Endothelial cell of umbilical vein (primary cell): Measurements from ENCODE around the gene AKAP13. TPM values are rescaled to one million over a fixed set of nuclear protein-coding genes. Genes with fewer than 3 reads are reported as not detected.

Source experiments
- BruUV-seq: library from RNA; stranded (reverse); fragments of 400-500 nt; replicated peaks from 2 replicates; lab custom pipeline; 2021; lab: Mats Ljungman, UMichigan
- CTCF ChIA-PET: fragments of 300-600, 350-600 bp; sonication (Branson Sonifier 250); formaldehyde crosslinking; loops from one replicate; lab custom pipeline; 2021; ENCODE audit warnings: antibody characterized with exemption, inconsistent platforms; lab: Charles Lee
- POLR2A ChIA-PET: fragments of 300-600, 350-600 bp; sonication (Branson Sonifier 250); formaldehyde crosslinking; loops from one replicate; lab custom pipeline; 2021; ENCODE audit warnings: antibody characterized with exemption, inconsistent platforms; lab: Charles Lee
- DNase-seq: peaks from one replicate; pipeline ENCODE4 v3.0.0-alpha.2; 2011; ENCODE audit warnings: low read depth, low spot score
- FAIRE-seq: peaks from 2 replicates; lab custom pipeline; 2011; peaks lifted over from hg19 to GRCh38; lab: Jason Lieb, UNC
- H2AFZ ChIP-seq: 2 replicates; pipeline ENCODE4 v1.6.0; 2012; ENCODE audit warnings: low read depth, low read length, control low read depth, inconsistent platforms
- H3K27ac ChIP-seq: 2 replicates; pipeline ENCODE4 v1.5.1; 2011; ENCODE audit warnings: low read depth, mild to moderate bottlenecking, control low read depth, low read length, moderate library complexity; ENCODE audit not compliant: insufficient read depth
- H3K27me3 ChIP-seq, 2 experiments: 2 replicates each; pipeline versions ENCODE4 v1.6.0 to v1.6.1; 2011; ENCODE audit warnings: low read length in 2 of 2, mixed read lengths in 1 of 2; ENCODE audit not compliant: control insufficient read depth in 2 of 2, insufficient read depth in 2 of 2
- H3K36me3 ChIP-seq, 2 experiments: 2 replicates in 1 of 2; 3 replicates in 1 of 2; pipeline ENCODE4 v1.5.1; 2011; ENCODE audit warnings: low read length in 2 of 2, mild to moderate bottlenecking in 1 of 2, moderate library complexity in 1 of 2; ENCODE audit not compliant: control insufficient read depth in 2 of 2, insufficient read depth in 2 of 2; ENCODE audit errors: extremely low read depth in 1 of 2
- H3K4me1 ChIP-seq: 3 replicates; pipeline ENCODE4 v1.5.1; 2011; ENCODE audit warnings: mild to moderate bottlenecking, low read length; ENCODE audit not compliant: control insufficient read depth, insufficient read depth; ENCODE audit errors: extremely low read depth
- H3K4me2 ChIP-seq: 2 replicates; pipeline ENCODE4 v1.6.1; 2011; ENCODE audit warnings: low read length, control low read depth, mixed read lengths; ENCODE audit not compliant: insufficient read depth
- H3K4me3 ChIP-seq, 3 experiments: fragments of 200-600 bp in 1 of 3; sonication (generic), shearing (Covaris generic) in 1 of 3; replicated peaks in 1 of 3; 2 replicates each; pipeline ENCODE4 v1.5.1; 2011 to 2016; ENCODE audit warnings: control low read depth in 3 of 3, low read length in 3 of 3, mild to moderate bottlenecking in 2 of 3, inconsistent platforms in 1 of 3, low read depth in 1 of 3, moderate library complexity in 1 of 3; ENCODE audit not compliant: insufficient read depth in 1 of 3
- H3K79me2 ChIP-seq: 2 replicates; pipeline ENCODE4 v1.6.0; 2012; ENCODE audit warnings: low read length, inconsistent platforms; ENCODE audit not compliant: control insufficient read depth, insufficient read depth
- H3K9ac ChIP-seq: replicated peaks from 2 replicates; pipeline ENCODE3; 2011; ENCODE audit warnings: low read length, control low read depth; ENCODE audit not compliant: insufficient read depth; ENCODE audit errors: extremely low read depth
- H3K9me1 ChIP-seq: replicated peaks from 3 replicates; pipeline ENCODE4 v1.6.0; 2011; ENCODE audit warnings: mild to moderate bottlenecking, low read length; ENCODE audit not compliant: control insufficient read depth, insufficient read depth; ENCODE audit errors: extremely low read depth
- H3K9me3 ChIP-seq: replicated peaks from 2 replicates; pipeline ENCODE4 v1.5.1; 2012; ENCODE audit warnings: low read length, inconsistent platforms; ENCODE audit not compliant: control insufficient read depth, insufficient read depth
- H4K20me1 ChIP-seq: replicated peaks from 2 replicates; pipeline ENCODE3; 2011; ENCODE audit warnings: mild to moderate bottlenecking, low read length; ENCODE audit not compliant: control insufficient read depth, insufficient read depth; ENCODE audit errors: extremely low read depth
- EZH2 ChIP-seq: IDR thresholded peaks from 2 replicates; pipeline ENCODE4 v1.6.1; 2012; ENCODE audit warnings: borderline replicate concordance, low read depth, mild to moderate bottlenecking, moderate library complexity, low read length, inconsistent platforms; ENCODE audit not compliant: severe bottlenecking
- FOS ChIP-seq: IDR thresholded peaks from 2 replicates; pipeline ENCODE4 v1.6.1; 2011; ENCODE audit warnings: mild to moderate bottlenecking, low read length, moderate library complexity, borderline replicate concordance; ENCODE audit not compliant: insufficient read depth
- GATA2 ChIP-seq: IDR thresholded peaks from 2 replicates; pipeline ENCODE4 v1.7.0; 2011; ENCODE audit warnings: low read depth, mild to moderate bottlenecking, moderate library complexity, mixed read lengths, low read length; ENCODE audit not compliant: insufficient read length, insufficient read depth
- MYC ChIP-seq: IDR thresholded peaks from one replicate; pipeline ENCODE4 v1.6.1; 2011; ENCODE audit warnings: mild to moderate bottlenecking, low read depth, low read length
- POLR2A ChIP-seq: IDR thresholded peaks from 2 replicates; pipeline ENCODE4 v1.6.1; 2012; ENCODE audit warnings: low read depth, mild to moderate bottlenecking, control low read depth, low read length
- POLR2AphosphoS5 ChIP-seq: IDR thresholded peaks from 2 replicates; pipeline ENCODE4 v1.6.1; 2012; ENCODE audit warnings: low read depth, mild to moderate bottlenecking, control low read depth, low read length, moderate library complexity; ENCODE audit not compliant: insufficient read depth
- dilution Hi-C: fragments of 300-500 bp; cut with MboI; formaldehyde crosslinking; loops from one replicate; pipeline ENCODE4 v1.15.0; 2019; ENCODE audit warnings: low sequenced_read_pairs; ENCODE audit not compliant: extremely low pct_ligation_motif_present
- intact Hi-C: fragments of 100-400 bp; cut with micrococcal nuclease; formaldehyde crosslinking; loops from one replicate; pipeline ENCODE4 v1.10.0; 2022
- polyA plus RNA-seq, 4 experiments: library from polyadenylated mRNA; depleted of rRNA in 3 of 4; stranded (reverse) in 3 of 4; unstranded in 1 of 4; fragments of >200 nt; gene quantifications; 2 replicates each; pipeline versions ENCODE4 v1.2.1 to v1.2.3, GENCODE V29; 2011 to 2012; ENCODE audit warnings: missing spikeins in 1 of 4
- total RNA-seq: library from RNA; stranded (reverse); gene quantifications from 2 replicates; pipeline ENCODE4 v1.2.3, GENCODE V29; 2021
- TF ChIP-seq, protein P1 (sequence below): IDR thresholded peaks from 2 replicates; pipeline ENCODE4 v1.6.1; 2011; ENCODE audit not compliant: insufficient read depth, insufficient read length
- TF ChIP-seq, protein P2 (sequence below), 2 donors: IDR thresholded peaks; 1 replicate in 1 of 2; 2 replicates in 1 of 2; pipeline ENCODE4 v1.5.1; 2011; ENCODE audit warnings: low read length in 2 of 2, mild to moderate bottlenecking in 2 of 2, moderate library complexity in 2 of 2, control low read depth in 1 of 2, inconsistent platforms in 1 of 2, low read depth in 1 of 2; ENCODE audit not compliant: insufficient read depth in 1 of 2; ENCODE audit errors: extremely low read depth in 1 of 2

AKAP13 gene
- total and polyA plus RNA-seq, 2 donors (not counting 3 experiments of a cell fraction or from before 2014, with no cell fraction given), result 22.8 to 87.8 TPM

DNA sequence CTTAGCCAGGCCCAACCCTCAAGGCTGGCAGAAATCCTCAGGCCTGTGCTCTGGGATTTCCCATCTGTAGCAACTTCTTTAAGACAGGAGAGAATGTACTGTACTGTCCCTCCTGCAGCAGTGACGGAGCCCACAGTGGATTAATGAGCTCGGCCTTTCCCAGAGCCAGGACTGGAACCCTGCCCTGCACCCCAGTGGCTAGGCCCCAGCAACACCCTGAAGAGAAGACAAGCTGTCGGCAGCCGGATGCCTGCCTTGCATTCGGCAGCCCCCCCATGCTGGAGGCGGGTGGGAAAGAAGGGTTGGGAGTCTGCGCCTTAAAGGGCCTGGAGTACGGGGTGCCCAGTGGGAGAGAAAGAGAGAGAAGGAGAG is 382.3 kb downstream of the AKAP13 start:
- H3K27me3 ChIP-seq, result no peaks in the 10 kb centered on the region
- no peak overlapping the region for H3K9ac ChIP-seq
- no peak overlapping the region for H3K4me3 ChIP-seq
- no peaks in the 10 kb centered on the region for H4K20me1 ChIP-seq
- no peak overlapping the region for H2AFZ ChIP-seq
- no peaks in the 10 kb centered on the region for H3K4me1 ChIP-seq
- no peak for DNase-seq
- H3K9me3 ChIP-seq, result no peaks in the 10 kb centered on the region
- H3K4me2 ChIP-seq, result no peak overlapping the region
- H3K9me1 ChIP-seq, result no peaks in the 10 kb centered on the region
- POLR2A ChIA-PET, result no interaction called here
- TF ChIP-seq, protein P1, sequence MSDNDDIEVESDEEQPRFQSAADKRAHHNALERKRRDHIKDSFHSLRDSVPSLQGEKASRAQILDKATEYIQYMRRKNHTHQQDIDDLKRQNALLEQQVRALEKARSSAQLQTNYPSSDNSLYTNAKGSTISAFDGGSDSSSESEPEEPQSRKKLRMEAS, result no peak
- TF ChIP-seq, protein P2, sequence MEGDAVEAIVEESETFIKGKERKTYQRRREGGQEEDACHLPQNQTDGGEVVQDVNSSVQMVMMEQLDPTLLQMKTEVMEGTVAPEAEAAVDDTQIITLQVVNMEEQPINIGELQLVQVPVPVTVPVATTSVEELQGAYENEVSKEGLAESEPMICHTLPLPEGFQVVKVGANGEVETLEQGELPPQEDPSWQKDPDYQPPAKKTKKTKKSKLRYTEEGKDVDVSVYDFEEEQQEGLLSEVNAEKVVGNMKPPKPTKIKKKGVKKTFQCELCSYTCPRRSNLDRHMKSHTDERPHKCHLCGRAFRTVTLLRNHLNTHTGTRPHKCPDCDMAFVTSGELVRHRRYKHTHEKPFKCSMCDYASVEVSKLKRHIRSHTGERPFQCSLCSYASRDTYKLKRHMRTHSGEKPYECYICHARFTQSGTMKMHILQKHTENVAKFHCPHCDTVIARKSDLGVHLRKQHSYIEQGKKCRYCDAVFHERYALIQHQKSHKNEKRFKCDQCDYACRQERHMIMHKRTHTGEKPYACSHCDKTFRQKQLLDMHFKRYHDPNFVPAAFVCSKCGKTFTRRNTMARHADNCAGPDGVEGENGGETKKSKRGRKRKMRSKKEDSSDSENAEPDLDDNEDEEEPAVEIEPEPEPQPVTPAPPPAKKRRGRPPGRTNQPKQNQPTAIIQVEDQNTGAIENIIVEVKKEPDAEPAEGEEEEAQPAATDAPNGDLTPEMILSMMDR (IDR thresholded peaks at IDR 0.05; ENCODE audit: extremely low read depth in 1 of 2, insufficient read depth in 1 of 2, low read depth in 1 of 2, low read length in 2 of 2), result no peak
- TF ChIP-seq POLR2A (no peak), EZH2 (no peak), POLR2AphosphoS5 (no peak), GATA2 (no peak), FOS (no peak), MYC (no peak)
- intact Hi-C loops (no loop called here), dilution Hi-C loops (no loop called here)
- CTCF ChIA-PET, result interaction anchor here (1.4 kb wide), 1 partner anchor 12 kb away, joined by 3 read pairs; no protein-coding TSS in a partner anchor
- FAIRE-seq, result no peak
- H3K79me2 ChIP-seq, result no peaks in the 10 kb centered on the region
- H3K36me3 ChIP-seq, result no peaks in the 10 kb centered on the region
- no TSS peak for BruUV-seq
- H3K27ac ChIP-seq, result no peak overlapping the region
